Measurements from ENCODE around the gene AP4M1. TPM values are rescaled to one million over a fixed set of nuclear protein-coding genes. Genes with fewer than 3 reads are reported as not detected.

AP4M1 gene
- total and polyA plus RNA-seq, 2 experiments from 2014 or later = 17.4 to 22.8 TPM

GRCh38 chr7:100122568-100122967 lies 21.1 kb downstream of the AP4M1 start:
- no peak overlapping the region for H3K4me3 ChIP-seq
- no peaks in the 10 kb centered on the region for H3K9me2 ChIP-seq (replicated peaks; ENCODE audit: insufficient read depth)
- peaks cover 18% of the 10 kb centered on the region for H3K4me1 ChIP-seq (ENCODE audit: insufficient read depth)
- H3K36me3 ChIP-seq (replicated peaks; ENCODE audit: insufficient read depth, low read depth) = no peaks in the 10 kb centered on the region
- no peaks in the 10 kb centered on the region for H3K27me3 ChIP-seq
- 100% methylated on average over 1 of the region's 1 CpG for WGBS (ENCODE audit: low lambda C conversion rate, missing lambda C conversion rate)
- H3K27ac ChIP-seq = no peak overlapping the region
- no peaks in the 10 kb centered on the region for H3K9me3 ChIP-seq (ENCODE audit: low read depth)
- peaks cover 22% of the 10 kb centered on the region for H3K79me2 ChIP-seq
- DNase-seq (ENCODE audit: low spot score) = no peak
- TF ChIP-seq EZH2 (IDR thresholded peaks at IDR 0.05; ENCODE audit: borderline replicate concordance) (no peak), EZH2phosphoT487 (IDR thresholded peaks at IDR 0.05; ENCODE audit: low read depth, severe bottlenecking, unreplicated experiment) (no peak), CTCF (IDR thresholded peaks at IDR 0.05; ENCODE audit: poor library complexity) (no peak)
- H3K4me2 ChIP-seq = no peak overlapping the region
- no peak overlapping the region for H2AFZ ChIP-seq
- no peaks in the 10 kb centered on the region for H4K20me1 ChIP-seq (ENCODE audit: insufficient read depth, poor library complexity, severe bottlenecking)

DNA sequence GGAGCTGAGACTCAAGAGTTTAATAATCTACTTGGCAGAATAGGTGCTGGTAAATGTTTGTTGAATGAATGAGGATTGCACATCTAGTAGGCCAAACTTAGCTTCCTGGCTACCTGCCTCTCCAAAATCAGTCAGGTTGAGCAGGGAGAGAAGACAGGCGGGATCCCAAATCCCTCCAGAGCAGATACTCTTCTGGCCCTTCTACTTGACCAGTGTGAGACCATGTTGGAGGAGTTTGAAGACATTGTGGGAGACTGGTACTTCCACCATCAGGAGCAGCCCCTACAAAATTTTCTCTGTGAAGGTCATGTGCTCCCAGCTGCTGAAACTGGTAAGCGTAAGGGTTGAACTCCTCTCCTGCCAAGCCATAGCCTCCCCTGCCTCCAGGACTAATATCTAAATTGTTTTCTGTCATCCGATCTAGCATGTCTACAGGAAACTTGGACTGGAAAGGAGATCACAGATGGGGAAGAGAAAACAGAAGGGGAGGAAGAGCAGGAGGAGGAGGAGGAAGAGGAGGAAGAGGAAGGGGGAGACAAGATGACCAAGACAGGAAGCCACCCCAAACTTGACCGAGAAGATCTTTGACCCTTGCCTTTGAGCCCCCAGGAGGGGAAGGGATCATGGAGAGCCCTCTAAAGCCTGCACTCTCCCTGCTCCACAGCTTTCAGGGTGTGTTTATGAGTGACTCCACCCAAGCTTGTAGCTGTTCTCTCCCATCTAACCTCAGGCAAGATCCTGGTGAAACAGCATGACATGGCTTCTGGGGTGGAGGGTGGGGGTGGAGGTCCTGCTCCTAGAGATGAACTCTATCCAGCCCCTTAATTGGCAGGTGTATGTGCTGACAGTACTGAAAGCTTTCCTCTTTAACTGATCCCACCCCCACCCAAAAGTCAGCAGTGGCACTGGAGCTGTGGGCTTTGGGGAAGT lies 23.1 kb downstream of the AP4M1 start:
- Histone ChIP-seq H3K9me3 (ENCODE audit: low read depth) (no peaks in the 10 kb centered on the region), H3K27me3 (no peaks in the 10 kb centered on the region), H3K4me3 (no peak overlapping the region), H2AFZ (no peak overlapping the region), H3K4me1 (ENCODE audit: insufficient read depth) (peaks cover 14% of the 10 kb centered on the region), H3K4me2 (peak overlapping the region; percentile 55), H3K79me2 (peaks cover 11% of the 10 kb centered on the region), H3K9me2 (replicated peaks; ENCODE audit: insufficient read depth) (no peaks in the 10 kb centered on the region), H3K27ac (peak overlapping the region; percentile 94), H4K20me1 (ENCODE audit: insufficient read depth, poor library complexity, severe bottlenecking) (no peaks in the 10 kb centered on the region), H3K36me3 (replicated peaks; ENCODE audit: insufficient read depth, low read depth) (no peaks in the 10 kb centered on the region)
- TF ChIP-seq CTCF (IDR thresholded peaks at IDR 0.05; ENCODE audit: poor library complexity) (no peak), EZH2 (IDR thresholded peaks at IDR 0.05; ENCODE audit: borderline replicate concordance) (no peak), EZH2phosphoT487 (IDR thresholded peaks at IDR 0.05; ENCODE audit: low read depth, severe bottlenecking, unreplicated experiment) (no peak)
- DNase-seq (ENCODE audit: low spot score) = no peak
- 92% methylated on average over 4 of the region's 4 CpGs for WGBS (ENCODE audit: low lambda C conversion rate, missing lambda C conversion rate)

DNA sequence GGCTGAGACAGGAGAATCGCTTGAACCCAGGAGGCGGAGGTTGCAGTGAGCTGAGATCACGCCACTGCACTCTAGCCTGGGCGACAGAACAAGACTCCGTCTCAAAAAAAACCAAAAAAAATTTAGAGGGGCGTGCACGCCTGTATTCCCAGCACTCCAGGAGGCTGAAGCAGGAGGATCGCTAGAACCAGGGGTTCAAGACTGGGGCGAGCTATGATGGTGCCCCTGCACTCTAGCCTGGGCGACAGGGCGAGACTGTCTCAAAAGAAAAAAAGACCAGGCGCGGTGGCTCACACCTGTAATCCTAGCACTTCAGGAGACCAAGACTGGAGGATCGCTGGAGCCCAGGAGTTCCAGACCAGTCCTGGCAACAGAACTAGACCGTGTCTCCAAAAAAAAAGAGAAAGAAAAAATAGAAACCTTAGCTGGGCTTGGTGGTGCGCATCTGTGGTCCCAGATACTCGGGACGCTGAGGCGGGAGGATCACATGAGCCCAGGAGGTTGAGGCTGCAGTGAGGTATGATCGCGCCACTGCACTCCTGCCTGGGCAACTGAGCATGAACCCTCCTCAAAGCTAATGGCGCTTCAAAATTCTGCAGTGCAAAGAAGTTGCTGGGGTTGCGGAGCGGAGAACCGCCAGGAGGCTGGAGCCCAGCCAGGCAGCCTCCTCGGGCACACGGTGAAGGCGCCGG lies 24.9 kb downstream of the AP4M1 start:
- DNase-seq (ENCODE audit: low spot score) = no peak
- no peak for TF ChIP-seq EZH2phosphoT487 (IDR thresholded peaks at IDR 0.05; ENCODE audit: low read depth, severe bottlenecking, unreplicated experiment)
- no peak for TF ChIP-seq EZH2 (IDR thresholded peaks at IDR 0.05; ENCODE audit: borderline replicate concordance)
- no peak for TF ChIP-seq CTCF (IDR thresholded peaks at IDR 0.05; ENCODE audit: poor library complexity)
- Histone ChIP-seq H3K27me3 (no peaks in the 10 kb centered on the region), H3K36me3 (replicated peaks; ENCODE audit: insufficient read depth, low read depth) (no peaks in the 10 kb centered on the region), H3K9me3 (ENCODE audit: low read depth) (no peaks in the 10 kb centered on the region), H3K4me1 (ENCODE audit: insufficient read depth) (peaks cover 12% of the 10 kb centered on the region), H3K27ac (peak overlapping the region; percentile 94), H2AFZ (peak overlapping the region; percentile 15), H4K20me1 (ENCODE audit: insufficient read depth, poor library complexity, severe bottlenecking) (no peaks in the 10 kb centered on the region), H3K4me2 (peak overlapping the region; percentile 99), H3K79me2 (peaks cover 3% of the 10 kb centered on the region), H3K9me2 (replicated peaks; ENCODE audit: insufficient read depth) (no peaks in the 10 kb centered on the region), H3K4me3 (peak overlapping the region; percentile 25)
- 17% methylated on average over 28 of the region's 29 CpGs for WGBS (ENCODE audit: low lambda C conversion rate, missing lambda C conversion rate)
